HEK293T (cell line): ENCODE measurements around the gene ZNF627.

ENCODE experiments used
- ARNT ChIP-seq: fragments of 450-650 bp; IDR thresholded peaks from 2 replicates; pipeline ENCODE4 v1.6.1; 2017; ENCODE audit warnings: mild to moderate bottlenecking
- BHLHE40 ChIP-seq: fragments of 450-650 bp; IDR thresholded peaks from 2 replicates; pipeline ENCODE4 v1.6.1; 2016; ENCODE audit warnings: mild to moderate bottlenecking, moderate library complexity, borderline replicate concordance
- CTBP1 ChIP-seq: fragments of 450-650 bp; IDR thresholded peaks from 2 replicates; pipeline ENCODE4 v1.6.1; 2016; ENCODE audit warnings: borderline replicate concordance
- ELF4 ChIP-seq: fragments of 450-650 bp; IDR thresholded peaks from 2 replicates; pipeline ENCODE4 v1.6.1; 2017; ENCODE audit warnings: antibody characterized with exemption
- FOXK2 ChIP-seq: fragments of 450-650 bp; IDR thresholded peaks from 2 replicates; pipeline ENCODE4 v1.6.1; 2016; ENCODE audit warnings: mild to moderate bottlenecking
- FOXM1 ChIP-seq: fragments of 450-650 bp; IDR thresholded peaks from 2 replicates; pipeline ENCODE4 v1.6.1; 2017; ENCODE audit warnings: mild to moderate bottlenecking, borderline replicate concordance
- HDGF ChIP-seq: fragments of 450-650 bp; IDR thresholded peaks from 2 replicates; pipeline ENCODE4 v1.6.1; 2017; ENCODE audit warnings: antibody characterized with exemption, borderline replicate concordance
- L3MBTL2 ChIP-seq: fragments of 450-650 bp; conservative IDR thresholded peaks from 2 replicates; pipeline ENCODE4 v1.6.1; 2016; ENCODE audit warnings: mild to moderate bottlenecking
- PKNOX1 ChIP-seq: fragments of 450-650 bp; IDR thresholded peaks from 2 replicates; pipeline ENCODE4 v1.6.1; 2016
- SP1 ChIP-seq: fragments of 450-650 bp; IDR thresholded peaks from 2 replicates; pipeline ENCODE4 v1.6.1; 2017
- SUZ12 ChIP-seq: fragments of 450-650 bp; IDR thresholded peaks from 2 replicates; pipeline ENCODE4 v1.6.1; 2016; ENCODE audit warnings: mild to moderate bottlenecking
- ZNF384 ChIP-seq: fragments of 450-650 bp; IDR thresholded peaks from 2 replicates; pipeline ENCODE4 v1.6.1; 2016

GRCh38 chr19:11617180-11618062, 20.1 kb downstream of the ZNF627 start:
- TF ChIP-seq HDGF (no peak), ELF4 (no peak), FOXM1 (no peak), BHLHE40 (no peak), ARNT (no peak), PKNOX1 (no peak), L3MBTL2 (no peak), CTBP1 (no peak), SUZ12 (no peak), FOXK2 (no peak), ZNF384 (no peak), SP1 (no peak)
